ENCODE data around the gene VWA7.

DNA sequence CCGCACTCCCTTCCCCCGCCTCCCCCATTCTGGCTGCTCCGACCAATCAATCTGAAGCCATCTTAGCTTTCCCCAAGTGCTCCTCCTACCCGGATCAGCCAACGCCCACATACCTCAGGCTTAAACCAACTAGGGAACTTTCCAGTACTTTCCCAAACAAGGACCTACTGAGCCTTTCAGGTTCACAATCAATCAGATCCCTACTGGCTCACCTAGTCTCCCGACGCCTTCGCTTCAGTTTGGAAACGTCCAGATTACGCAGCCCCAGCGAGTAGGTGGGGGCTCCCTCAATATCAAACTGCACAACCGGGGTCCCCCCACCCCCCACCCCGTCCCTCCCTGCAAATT, 37.5 kb upstream of the VWA7 start:
- TF ChIP-seq ZNF274 (IDR thresholded peaks at IDR 0.05; ENCODE audit: low read depth, low read length): no peak
- no peak for TF ChIP-seq YY1 (IDR thresholded peaks at IDR 0.05; ENCODE audit: insufficient read depth, insufficient read length)
- no peak for TF ChIP-seq SUZ12 (IDR thresholded peaks at IDR 0.05; ENCODE audit: extremely low read depth, insufficient read depth, insufficient read length)
